NCI-H2227 treated with DMSO at 0.1 percent for 48 hours (cell line): ENCODE data around the gene ASCC3.
"Not testable (repeated sequence)": the region's sequence is repeated elsewhere in the genome, so short reads cannot be mapped to it uniquely, and the experiment has no call there.

Experiments used
- DNase-seq: peaks from one replicate; lab custom pipeline; 2025; lab: John Stamatoyannopoulos, UW

The ASCC3 gene

GRCh38 chr6:100880853-100881706 lies at the start of gene ASCC3:
Gene ASCC3, minus strand, starts transcription at chr6:100881329. Its CDS starts 13,332 bp downstream, at chr6:100867997.
- peak; percentile 83 for DNase-seq

GRCh38 chr6:100925749-100926148 lies 44.6 kb upstream of the ASCC3 start:
- DNase-seq: no peak

GRCh38 chr6:100924534-100925227 lies 43.6 kb upstream of the ASCC3 start:
- no peak for DNase-seq

DNA sequence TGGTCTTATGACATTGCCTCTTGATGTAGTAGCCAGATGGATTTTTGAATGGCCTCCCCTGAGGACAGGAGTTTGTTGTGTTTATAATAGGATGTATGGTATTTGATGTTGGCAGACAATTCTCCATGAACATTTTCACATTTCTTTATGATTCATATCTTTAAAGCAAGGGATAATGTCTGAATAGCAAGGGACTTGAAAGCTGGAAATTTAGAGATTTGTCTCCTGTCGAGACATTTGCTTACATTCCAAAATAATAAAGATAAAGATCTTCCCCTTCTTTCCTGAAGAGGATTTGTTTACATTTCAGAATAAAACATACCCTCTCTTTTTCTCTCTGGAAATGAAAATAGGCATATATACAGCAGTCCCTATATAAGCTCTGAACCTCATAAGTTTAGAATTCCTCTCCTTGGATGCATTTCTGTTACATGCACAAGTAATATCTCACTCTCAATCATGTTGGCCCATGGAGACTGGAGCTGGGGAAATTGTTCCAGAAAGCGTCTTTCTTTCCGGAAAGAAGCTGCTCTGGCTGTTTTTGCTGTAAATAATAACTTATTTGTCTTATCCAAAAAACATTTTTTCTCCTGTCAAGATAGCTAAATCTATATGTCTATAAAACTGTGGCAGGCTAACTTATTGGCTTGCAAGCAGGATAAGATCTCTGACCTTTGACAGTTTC lies 42.5 kb upstream of the ASCC3 start:
- DNase-seq: no peak

DNA sequence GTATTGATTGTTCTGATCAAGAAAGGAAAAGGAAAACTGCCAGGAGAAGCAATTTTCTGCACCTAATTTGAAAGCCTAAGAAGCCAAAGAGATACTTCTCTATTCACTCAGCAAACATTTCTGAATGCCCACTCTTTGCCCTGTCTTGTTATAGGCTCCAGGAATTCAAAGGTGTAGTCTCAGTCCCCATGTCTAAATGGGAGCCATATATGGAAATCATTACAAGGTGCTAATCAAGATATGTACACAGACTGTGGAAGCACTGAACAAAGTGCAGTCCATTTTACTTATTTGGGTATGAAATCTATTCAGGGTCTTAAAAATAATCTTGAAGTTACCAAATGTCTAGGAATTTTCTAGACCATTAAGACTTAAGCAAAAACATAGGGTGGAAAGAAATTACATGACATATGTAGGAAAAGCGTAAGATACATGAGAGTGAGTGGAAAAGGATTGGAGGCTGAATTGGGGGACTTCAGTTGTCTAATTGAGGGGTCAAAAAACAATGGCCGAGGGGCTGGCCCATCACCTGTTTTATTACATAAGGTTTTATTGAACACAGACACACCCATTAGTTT lies 39.0 kb upstream of the ASCC3 start:
- no peak for DNase-seq

GRCh38 chr6:100918152-100918551 lies 37.0 kb upstream of the ASCC3 start:
- DNase-seq: no peak

DNA sequence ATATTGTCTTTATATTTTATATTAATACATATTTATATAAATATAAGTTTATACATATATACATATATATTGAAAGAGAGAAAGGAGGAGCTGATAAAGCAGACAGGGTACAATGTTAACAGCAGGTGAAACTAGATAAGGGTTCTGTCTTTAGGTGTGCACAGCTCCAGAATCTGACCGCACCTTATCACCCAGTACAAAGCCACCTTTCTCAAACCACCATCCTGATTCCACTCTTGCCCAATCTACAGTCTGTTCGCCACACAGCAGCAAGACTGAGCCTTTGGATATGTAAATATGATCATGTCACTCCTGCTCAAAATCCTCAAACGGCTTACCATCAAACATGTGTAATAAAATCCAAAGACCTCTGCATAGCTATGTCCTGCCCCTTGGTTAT lies 34.7 kb upstream of the ASCC3 start:
- DNase-seq: no peak

GRCh38 chr6:100913400-100914276 lies 32.5 kb upstream of the ASCC3 start:
- peak; percentile 75 for DNase-seq

DNA sequence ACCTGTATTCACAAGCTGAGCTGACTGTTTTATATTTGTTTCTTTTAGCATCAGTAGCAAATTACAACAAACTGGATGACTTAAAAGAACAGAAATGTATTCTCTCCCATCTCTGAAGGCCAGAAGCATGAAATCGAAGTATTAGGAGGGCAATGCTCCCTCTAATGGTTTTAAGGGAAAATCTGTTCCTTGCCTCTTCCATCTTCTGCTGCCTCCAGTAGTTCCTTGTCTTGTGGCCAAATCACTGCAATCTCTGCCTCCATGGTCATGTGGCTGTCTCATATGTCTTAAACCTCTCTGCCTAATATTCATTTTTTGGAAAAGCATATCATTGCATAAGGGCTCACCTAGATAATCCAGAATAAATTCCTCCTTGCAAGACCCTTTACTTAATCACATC lies 25.2 kb upstream of the ASCC3 start:
- DNase-seq: no peak

GRCh38 chr6:100905067-100905466 lies 23.9 kb upstream of the ASCC3 start:
- no peak for DNase-seq

DNA sequence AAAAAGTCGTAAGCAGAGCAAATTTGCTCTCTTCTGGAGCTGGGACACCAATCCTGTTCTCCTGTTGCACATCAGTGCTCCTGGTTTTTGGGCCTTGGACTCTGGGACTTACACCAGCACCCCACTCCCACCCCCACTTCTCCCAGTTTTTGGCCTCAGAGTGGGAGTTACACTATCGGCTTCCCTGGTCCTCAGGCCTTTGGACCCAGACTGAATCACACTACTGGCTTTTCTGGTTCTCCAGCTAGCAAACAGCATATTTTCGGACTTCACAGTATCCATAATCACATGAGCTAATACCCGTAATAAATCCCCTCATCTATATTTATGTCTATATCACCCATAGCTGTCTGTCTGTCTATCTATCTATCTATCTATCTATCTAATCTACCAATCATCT lies 23.2 kb upstream of the ASCC3 start:
- DNase-seq: no peak

DNA sequence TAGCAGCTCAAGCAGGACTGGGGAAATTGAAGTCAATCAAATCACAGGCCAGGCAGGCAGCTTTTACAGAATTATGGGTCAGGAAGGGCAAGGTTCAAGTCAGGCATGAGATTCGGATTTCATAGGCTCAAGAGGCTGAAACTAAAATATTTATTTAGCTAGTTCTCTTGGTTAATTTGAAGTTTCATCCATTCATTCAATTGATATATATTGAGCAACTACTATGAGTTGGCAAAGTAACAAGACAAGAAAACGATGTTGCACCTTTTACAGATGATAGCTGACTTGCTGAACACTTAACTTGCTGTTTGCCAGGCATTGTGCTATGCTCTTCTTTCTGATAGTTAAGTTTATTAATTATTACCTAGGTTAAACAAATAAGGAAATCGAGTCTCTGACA lies 20.5 kb upstream of the ASCC3 start:
- DNase-seq: no peak

- no peak for DNase-seq
Observed at GRCh38 chr6:100899202-100899601, 18.1 kb upstream of the ASCC3 start.

DNA sequence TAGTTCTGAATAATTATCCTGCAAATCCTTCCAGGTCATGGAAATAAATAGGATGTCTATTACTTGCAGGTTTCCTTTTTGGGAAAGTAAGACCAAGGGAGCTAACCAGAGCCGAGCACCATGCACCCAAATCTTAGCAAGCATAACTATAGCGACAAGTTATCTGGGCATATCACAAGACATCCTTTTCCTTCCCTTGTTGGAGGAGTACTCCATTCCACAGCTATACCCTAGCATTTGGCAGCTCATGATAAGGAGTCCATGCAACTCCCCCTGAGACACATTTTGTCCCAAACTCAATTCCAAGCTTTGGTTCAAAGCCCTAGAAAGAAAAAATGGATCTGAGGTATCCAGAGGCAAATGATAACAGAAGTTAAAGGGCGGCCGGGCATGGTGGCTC lies 16.5 kb upstream of the ASCC3 start:
- no peak for DNase-seq

DNA sequence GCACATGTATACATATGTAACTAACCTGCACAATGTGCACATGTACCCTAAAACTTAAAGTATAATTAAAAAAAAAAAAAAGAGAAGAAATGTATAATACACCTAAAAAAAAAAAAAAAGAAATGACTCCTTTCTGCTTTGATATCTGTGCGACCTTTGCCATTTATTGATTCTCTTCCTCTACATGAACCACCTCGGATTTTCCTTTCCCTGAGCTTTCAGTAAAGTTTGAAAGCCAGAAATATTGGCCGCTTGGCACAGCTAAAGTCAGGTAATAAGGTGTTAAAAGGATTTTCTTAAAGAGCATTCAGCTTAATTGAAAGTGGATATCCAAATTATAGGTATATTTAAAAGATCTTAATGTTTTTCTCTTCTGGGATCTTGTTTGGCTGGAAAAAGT lies 12.6 kb upstream of the ASCC3 start:
- no peak for DNase-seq

DNA sequence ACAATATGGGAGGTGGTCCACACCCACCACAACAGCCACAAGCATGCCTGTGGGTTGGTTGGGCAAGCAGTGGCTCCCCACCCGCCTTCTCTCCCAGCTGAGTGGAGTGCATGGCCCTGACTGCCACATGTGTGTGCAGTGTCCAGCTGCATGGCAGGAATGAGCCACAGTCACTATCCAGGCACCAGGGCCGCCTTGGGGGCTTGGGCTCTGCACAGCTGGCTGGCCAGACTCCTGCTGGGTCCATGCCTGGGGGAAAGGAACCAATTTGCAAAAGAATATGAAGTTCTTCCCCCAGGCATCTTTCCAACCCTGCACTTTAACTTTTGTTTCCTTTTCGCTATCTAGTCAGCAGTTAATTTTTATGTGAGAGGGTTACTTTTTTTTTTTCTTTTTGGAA lies 11.6 kb upstream of the ASCC3 start:
- DNase-seq: no peak

GRCh38 chr6:100892116-100892515 lies 11.0 kb upstream of the ASCC3 start:
- no peak for DNase-seq

DNA sequence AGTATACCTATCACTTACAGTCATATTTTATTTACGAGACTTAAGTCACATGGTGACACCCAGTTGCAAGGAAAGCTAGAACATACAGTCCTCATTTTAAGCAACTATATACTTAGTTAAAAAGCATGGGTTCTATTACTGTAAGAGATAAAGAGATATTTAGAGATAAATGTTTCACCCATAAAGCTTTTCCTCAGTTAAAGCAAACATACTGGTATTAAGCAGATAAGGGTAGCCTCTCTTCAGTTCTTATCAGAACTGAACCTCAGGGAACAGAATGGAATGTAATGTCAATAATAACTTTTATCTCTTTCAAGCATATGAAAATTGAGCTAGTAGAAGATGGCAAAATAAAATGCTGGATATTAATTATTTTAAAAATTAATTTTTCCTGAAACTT lies 9.9 kb upstream of the ASCC3 start:
- no peak for DNase-seq

DNA sequence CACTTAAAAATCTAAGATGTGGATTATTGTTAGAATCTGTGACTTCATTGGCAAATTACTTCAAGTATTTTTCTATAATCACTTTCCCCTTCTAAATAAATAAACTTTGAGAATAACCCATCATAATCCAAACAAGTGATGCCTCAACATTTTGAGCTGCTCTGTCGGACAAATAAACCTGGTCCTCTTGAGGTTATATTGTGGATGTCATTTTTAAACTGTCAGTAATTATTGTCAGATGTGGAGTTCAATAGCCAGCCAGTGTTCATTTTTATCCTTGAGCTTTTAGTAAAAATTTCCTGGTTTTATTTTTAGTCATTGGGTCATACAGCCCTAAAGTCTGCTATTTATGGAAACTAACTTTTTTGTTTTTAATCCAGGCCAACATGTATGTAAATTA lies 9.5 kb upstream of the ASCC3 start:
- not testable (repeated sequence) for DNase-seq

- no peak for DNase-seq
Observed at GRCh38 chr6:100889351-100889750, 8.2 kb upstream of the ASCC3 start.

DNA sequence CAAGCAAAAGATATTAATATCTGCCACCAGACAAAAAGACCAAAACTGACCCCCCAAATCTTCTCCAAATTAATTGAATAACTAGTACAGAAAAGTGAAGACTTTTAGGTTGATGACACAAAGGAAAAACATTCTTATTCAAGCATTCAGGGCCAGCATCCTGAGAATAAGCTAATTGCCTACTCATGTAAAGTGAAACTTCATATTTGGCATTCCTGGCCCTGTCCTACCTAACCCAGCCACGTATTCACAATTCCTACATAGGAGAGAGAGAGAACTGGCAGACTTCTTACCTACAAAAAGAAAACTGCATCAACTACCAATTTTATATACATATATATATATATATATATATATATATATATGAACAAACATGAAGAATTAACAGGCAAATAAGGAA lies 4.9 kb upstream of the ASCC3 start:
- no peak for DNase-seq

DNA sequence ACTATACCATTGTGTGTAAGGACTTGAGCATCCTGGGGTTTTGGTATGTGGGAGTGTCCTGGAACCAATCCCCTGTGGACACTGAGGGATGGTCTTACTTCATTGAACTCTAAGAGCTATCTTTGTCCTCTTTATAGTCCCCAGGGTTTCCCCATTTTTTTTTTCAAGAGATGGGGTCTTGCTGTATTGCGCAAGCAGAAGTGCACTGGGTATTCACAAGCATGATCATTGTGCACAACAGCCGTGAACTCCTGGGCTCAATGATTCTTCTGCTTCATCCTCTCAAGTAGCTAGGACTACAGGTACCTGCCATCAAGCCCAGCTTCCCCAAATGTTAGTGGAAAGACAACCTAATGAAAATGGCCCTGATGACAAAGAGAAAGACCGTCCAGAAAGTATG lies 2.2 kb upstream of the ASCC3 start:
- no peak for DNase-seq
